Upper lobe of left lung (tissue), 4 donors: ENCODE measurements around the gene WRNIP1.

Experiments used
- CTCF ChIP-seq, 6 experiments: fragments of 450-650 bp in 4 of 6; fragments of 200-600 bp in 2 of 6; sonication (generic) in 2 of 6; IDR thresholded peaks; one replicate each; pipeline ENCODE4 v1.5.1; 2016 to 2019; ENCODE audit warnings: antibody characterized with exemption in 6 of 6
- POLR2A ChIP-seq, 4 donors: fragments of 450-650 bp; IDR thresholded peaks; one replicate each; pipeline ENCODE4 v1.5.1; 2016 to 2017; ENCODE audit warnings: antibody characterized with exemption in 4 of 4, mild to moderate bottlenecking in 2 of 4
- POLR2AphosphoS5 ChIP-seq, 2 donors: sonication (generic); formaldehyde crosslinking; IDR thresholded peaks; one replicate each; pipeline ENCODE4 v1.5.1; 2017; ENCODE audit warnings: antibody characterized with exemption in 2 of 2

- TF ChIP-seq POLR2A (IDR thresholded peaks at IDR 0.05) (no peak), CTCF (IDR thresholded peaks at IDR 0.05) (no peak), POLR2AphosphoS5 (IDR thresholded peaks at IDR 0.05) (no peak)
These were observed 10.3 kb upstream of the WRNIP1 start for GRCh38 chr6:2754911-2755310.
